ENCODE results near the gene IFT88. TPM values are rescaled to one million over a fixed set of nuclear protein-coding genes. Genes with fewer than 3 reads are reported as not detected.
A peak's percentile ranks its signal among the peaks of the same experiment; 100 is the strongest.

IFT88 gene
- total RNA-seq, result 5.9 and 6.7 TPM in 2 replicates

GRCh38 chr13:20566898-20567874 lies at the start of gene IFT88:
Gene IFT88 (plus strand): TSS chr13:20567157. CDS start chr13:20574386, 7,229 bp downstream.
- peak; percentile 89 to 93 for DNase-seq (ENCODE audit: low read depth in 2 of 2)

DNA sequence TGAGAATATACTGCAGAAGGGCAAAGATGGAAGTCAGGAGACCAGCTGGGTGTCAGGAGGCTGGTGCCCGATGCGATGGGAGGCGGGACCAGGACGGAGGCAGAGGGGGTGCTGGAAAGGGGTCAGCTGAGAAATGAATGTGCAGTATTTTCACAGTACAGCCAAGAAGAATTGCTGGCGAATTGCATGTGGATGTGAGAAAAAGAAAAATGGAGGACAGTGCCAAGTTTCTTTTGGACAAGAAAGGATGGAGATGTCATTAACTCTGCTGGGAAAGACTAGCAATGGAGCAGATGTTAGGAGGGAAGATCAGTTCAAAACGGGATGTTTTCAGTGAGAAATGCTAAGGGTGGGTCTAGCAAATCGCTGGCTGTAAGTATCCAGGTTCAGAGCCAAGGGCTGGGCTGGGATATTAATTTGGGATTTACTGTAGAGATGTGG lies 48.3 kb upstream of the IFT88 start:
- DNase-seq (ENCODE audit: low read depth in 2 of 2), result no peak

GRCh38 chr13:20519875-20520274 lies 47.1 kb upstream of the IFT88 start:
- no peak for DNase-seq (ENCODE audit: low read depth in 2 of 2)

DNA sequence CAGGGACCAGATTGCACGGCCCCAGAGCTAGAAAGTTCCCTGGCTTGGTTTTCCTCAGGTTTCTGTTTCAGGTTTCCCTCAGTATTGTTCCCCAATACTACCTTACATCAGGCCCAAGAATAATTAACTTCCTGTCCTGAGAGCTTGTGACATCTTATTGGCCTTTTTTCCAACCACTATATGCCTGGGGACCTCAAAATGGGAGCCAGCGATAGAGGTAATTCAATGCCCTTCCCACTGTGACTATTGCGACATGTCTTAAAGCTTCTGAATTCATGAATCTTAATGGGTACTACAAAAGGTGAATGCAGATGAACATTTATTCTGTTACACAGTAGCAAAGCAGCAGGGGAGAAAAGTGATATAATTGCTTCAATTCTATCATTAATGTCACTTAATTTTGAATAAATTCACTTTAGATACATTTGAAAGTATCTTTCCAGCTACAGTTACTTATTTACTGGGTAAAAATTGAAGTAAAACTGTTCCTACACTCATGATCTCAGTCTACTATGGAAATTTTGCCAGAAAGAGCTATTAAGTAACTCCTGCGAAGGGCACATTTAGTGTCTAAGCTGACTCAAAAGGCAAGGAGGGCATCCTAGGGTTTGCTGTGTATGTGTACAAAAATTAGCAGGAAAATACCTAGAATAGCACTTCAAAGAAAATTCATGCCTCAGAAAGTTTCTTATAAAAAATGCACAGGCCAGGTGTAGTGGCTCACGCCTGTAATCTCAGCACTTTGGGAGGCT lies 45.4 kb upstream of the IFT88 start:
- DNase-seq (ENCODE audit: low read depth in 2 of 2), result no peak

GRCh38 chr13:20525144-20525600 lies 41.8 kb upstream of the IFT88 start:
- peak; percentile 28 to 47 for DNase-seq (ENCODE audit: low read depth in 2 of 2)

- peak; percentile 83 to 93 for DNase-seq (ENCODE audit: low read depth in 2 of 2)
Measured at GRCh38 chr13:20525601-20526544, 41.1 kb upstream of the IFT88 start, which contains the start of gene CRYL1. Gene CRYL1 (minus strand): TSS chr13:20525857. CDS start chr13:20525794, 63 bp downstream.

DNA sequence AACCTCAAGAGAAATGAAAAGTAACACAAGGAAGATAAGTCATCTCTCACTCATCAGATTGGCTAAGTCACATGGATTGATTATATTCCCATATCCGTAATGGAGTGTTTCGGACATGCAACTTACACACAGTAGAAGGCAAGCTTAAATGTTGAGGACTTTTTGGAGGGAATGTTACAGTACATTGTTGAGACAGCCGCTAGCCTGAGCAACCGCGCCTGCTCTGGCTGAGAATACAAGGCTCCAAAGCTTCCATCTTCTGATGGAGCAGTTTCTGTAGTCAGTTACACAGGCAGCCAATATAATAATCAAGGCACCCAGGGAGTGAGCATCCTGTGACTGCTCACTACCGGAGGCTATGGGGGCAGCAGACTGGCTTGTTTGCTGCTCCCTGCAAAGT lies 40.3 kb upstream of the IFT88 start:
- DNase-seq (ENCODE audit: low read depth in 2 of 2), result peak; percentile 20 to 56

GRCh38 chr13:20528452-20528851 lies 38.5 kb upstream of the IFT88 start:
- no peak for DNase-seq (ENCODE audit: low read depth in 2 of 2)

GRCh38 chr13:20534038-20534608 lies 32.8 kb upstream of the IFT88 start:
- no peak for DNase-seq (ENCODE audit: low read depth in 2 of 2)

- no peak for DNase-seq (ENCODE audit: low read depth in 2 of 2)
Measured at GRCh38 chr13:20536992-20537391, 30.0 kb upstream of the IFT88 start.

- no peak for DNase-seq (ENCODE audit: low read depth in 2 of 2)
Measured at GRCh38 chr13:20544201-20544923, 22.6 kb upstream of the IFT88 start.

DNA sequence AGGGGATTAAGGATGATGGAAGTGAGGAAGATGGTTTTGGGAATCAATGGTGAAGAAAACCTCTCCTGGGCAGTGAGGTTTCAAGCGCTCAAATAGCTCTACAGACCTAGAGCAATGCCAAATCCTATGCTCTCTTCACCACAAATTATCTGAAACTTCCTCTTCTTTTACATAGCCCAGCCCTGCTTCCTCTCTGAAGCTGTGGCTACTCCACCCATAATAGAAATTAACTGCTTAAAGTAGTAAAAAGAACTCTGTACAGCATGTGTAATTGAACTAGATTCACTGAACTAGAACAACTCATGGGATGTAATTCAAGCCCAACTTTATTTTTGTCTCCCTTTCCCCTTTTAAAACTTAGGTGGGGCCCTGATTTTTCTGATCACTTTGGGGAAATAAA lies 20.4 kb upstream of the IFT88 start:
- no peak for DNase-seq (ENCODE audit: low read depth in 2 of 2)

GRCh38 chr13:20547479-20547908 lies 19.5 kb upstream of the IFT88 start:
- DNase-seq (ENCODE audit: low read depth in 2 of 2), result no peak

DNA sequence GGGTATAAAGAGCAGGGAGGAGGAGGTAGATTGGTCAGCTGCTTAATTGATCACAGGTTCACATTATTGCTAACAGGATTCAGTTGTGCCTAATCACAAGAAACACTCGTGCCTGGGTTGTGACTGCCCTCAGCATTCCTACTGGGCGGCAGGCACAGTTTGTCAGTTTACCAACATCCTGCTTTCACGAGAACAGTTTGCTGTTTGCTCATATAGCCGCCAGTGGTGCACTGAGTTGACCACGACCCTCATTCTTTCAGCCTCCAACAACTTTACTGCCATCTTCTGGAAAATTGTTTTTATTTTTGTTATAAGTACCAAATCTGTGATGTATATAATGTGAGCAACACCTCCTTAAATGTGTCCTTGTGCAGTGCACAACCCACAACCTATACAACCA lies 16.2 kb upstream of the IFT88 start:
- no peak for DNase-seq (ENCODE audit: low read depth in 2 of 2)

GRCh38 chr13:20553311-20553710 lies 13.6 kb upstream of the IFT88 start:
- no peak for DNase-seq (ENCODE audit: low read depth in 2 of 2)

- no peak for DNase-seq (ENCODE audit: low read depth in 2 of 2)
Measured at GRCh38 chr13:20558982-20559381, 8.0 kb upstream of the IFT88 start.

DNA sequence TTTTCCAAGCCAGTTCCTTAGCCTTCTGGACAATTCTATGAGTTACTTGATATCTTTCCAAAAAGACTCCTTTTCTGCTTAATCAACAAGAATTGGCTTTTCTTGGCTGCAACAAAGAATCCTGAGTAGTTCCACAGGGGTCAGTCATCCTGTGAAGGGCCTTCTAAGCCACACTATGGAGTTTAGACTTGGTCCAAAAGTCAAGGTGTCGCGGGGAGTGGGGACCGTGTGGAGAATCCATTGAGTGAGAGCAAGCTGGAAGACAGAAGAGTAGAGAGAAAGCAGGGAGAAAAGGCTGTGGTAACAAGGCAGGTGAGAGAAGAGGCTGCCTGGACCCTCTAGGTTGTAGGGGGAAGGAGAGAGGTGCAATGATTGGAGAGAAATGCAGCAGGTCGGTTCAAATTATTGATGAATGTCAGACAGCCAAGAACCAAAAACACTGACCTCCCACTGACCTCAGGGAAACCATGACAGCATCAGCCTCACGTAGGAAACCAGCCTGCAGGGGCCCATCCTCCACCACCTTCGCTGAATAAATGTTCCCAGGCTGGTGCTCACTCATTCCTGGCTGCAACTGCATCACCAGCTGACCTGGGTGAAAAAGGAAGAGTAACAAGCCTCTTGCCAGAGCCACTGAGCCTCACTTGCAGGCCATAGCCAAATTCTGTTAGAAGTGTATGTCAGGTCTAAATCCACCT lies 7.1 kb upstream of the IFT88 start:
- DNase-seq (ENCODE audit: low read depth in 2 of 2), result no peak

DNA sequence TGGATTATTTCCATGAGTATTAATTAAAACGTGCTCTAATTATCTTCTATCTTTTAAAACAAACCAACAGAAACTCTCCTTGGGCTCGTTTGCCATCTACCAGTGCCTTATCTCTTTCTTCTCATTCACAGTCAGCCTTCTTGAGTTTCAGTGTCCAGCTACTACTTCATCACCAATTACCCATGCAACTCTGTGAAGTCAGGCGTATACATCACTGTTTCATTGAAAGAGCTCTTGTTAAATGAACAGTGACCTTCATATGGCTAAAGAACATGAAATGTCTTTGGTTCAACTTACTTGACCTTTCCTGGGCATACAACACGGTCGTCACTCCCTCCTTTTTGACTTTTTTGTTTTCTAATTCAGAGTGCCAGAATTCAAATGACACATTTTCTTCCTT lies 5.2 kb upstream of the IFT88 start:
- no peak for DNase-seq (ENCODE audit: low read depth in 2 of 2)

DNA sequence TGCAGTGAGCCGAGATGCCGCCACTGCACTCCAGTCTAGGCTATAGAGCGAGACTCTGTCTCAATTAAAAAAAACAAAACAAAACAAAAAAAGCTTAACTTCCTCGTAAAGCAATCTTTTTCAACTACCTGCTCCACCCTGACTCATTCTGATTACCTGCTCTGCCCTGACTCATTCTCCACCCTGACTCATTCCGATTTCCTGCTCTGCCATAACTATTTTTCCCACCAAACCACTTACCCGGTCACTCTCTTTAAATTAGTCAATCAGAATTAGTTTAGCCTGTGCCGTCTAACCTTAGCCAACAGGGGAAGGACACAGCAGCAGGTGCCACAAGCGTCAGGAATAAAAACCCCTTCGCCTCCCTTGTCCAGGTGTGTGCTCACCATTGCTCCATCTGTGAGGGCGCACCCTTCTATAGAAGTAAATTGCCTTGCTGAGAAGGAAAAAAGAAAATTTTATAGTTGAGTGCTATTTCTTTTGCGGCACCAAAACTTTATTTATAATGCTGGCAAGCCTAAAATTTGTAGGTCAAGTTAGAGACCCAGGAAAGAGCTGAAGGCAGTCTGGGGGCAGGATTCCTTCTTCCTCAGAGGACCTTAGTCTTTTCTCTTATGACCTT lies 1.7 kb upstream of the IFT88 start:
- no peak for DNase-seq (ENCODE audit: low read depth in 2 of 2)
